Occipital lobe (tissue), 3 donors: ENCODE results near the gene ENO2. TPM values are rescaled to one million over a fixed set of nuclear protein-coding genes. Genes with fewer than 3 reads are reported as not detected.

ENCODE experiments used
- DNase-seq: peaks from one replicate; lab custom pipeline; 2025; lab: John Stamatoyannopoulos, UW
- small RNA-seq: library from RNA; depleted of rRNA; stranded (forward); fragments of <200 nt; gene quantifications from one replicate; pipeline ENCODE3, GENCODE V24; 2014
- total RNA-seq: library from RNA; depleted of rRNA; stranded (reverse); fragments of >200 nt; gene quantifications from one replicate; pipeline ENCODE4 v1.2.3, GENCODE V29; 2014

Gene ENO2
- total RNA-seq, 1 donor from 2014 or later: 137 TPM

GRCh38 chr12:6960593-6961277 lies 46.4 kb downstream of the ENO2 start:
- DNase-seq: no peak

GRCh38 chr12:6961278-6961694 lies 46.9 kb downstream of the ENO2 start:
- DNase-seq: peak; percentile 37

- no peak for DNase-seq
Observed at GRCh38 chr12:6961695-6962284, 47.4 kb downstream of the ENO2 start.

- no peak for DNase-seq
Observed at GRCh38 chr12:6962285-6963015, 48.1 kb downstream of the ENO2 start.

GRCh38 chr12:6963016-6963731 lies 48.8 kb downstream of the ENO2 start:
- DNase-seq: no peak

GRCh38 chr12:6963791-6964413 lies 49.5 kb downstream of the ENO2 start:
- no peak for DNase-seq

- DNase-seq: no peak
Observed at GRCh38 chr12:6964605-6965025, 50.2 kb downstream of the ENO2 start.

- DNase-seq: peak; percentile 69
Observed at GRCh38 chr12:6965026-6965661, 50.8 kb downstream of the ENO2 start.

GRCh38 chr12:6965714-6966113 lies 51.3 kb downstream of the ENO2 start:
- DNase-seq: no peak

GRCh38 chr12:6966351-6966750 lies 52.0 kb downstream of the ENO2 start:
- DNase-seq: no peak

- no peak for DNase-seq
Observed at GRCh38 chr12:6967651-6968100, 53.3 kb downstream of the ENO2 start.

- no peak for DNase-seq
Observed at GRCh38 chr12:6968426-6968825, 54.0 kb downstream of the ENO2 start.

- no peak for DNase-seq
Observed at GRCh38 chr12:6970096-6970527, 55.7 kb downstream of the ENO2 start.

Small RNA genes within 50 kb of the gene (small RNA-seq; reads per million reads assigned to genes)
- 0.29 reads per million, percentile 10 among the genes with 10 or more reads in this experiment for gene MIR141
- 0.09 reads per million for gene MIR200C
- gene RNU7-1: not detected
- 0.84 reads per million, percentile 69 among the genes with 10 or more reads in this experiment for gene SCARNA12

Other genes with a start within 250 kb of the ENO2 start
- 15.1 TPM for gene ZNF384, start 225.2 kb upstream of the ENO2 start, total RNA-seq
- 1.2 TPM for gene PIANP, start 213.8 kb upstream of the ENO2 start, total RNA-seq
- 37.1 TPM for gene COPS7A, start 190.5 kb upstream of the ENO2 start, total RNA-seq
- gene MLF2, start 161.4 kb upstream of the ENO2 start, total RNA-seq: 81.4 TPM
- 26.8 TPM for gene PTMS, start 148.2 kb upstream of the ENO2 start, total RNA-seq
- not detected for gene LAG3, start 142.1 kb upstream of the ENO2 start, total RNA-seq
- gene CD4, start 125.1 kb upstream of the ENO2 start, total RNA-seq: 2.3 TPM
- 61.3 TPM for gene GPR162, start 92.8 kb upstream of the ENO2 start, total RNA-seq
- 11.2 TPM for gene P3H3, start 86.2 kb upstream of the ENO2 start, total RNA-seq
- gene GNB3, start 73.7 kb upstream of the ENO2 start, total RNA-seq: 0.94 TPM
- 3.9 TPM for gene CDCA3, start 63.3 kb upstream of the ENO2 start, total RNA-seq
- gene USP5, start 62.4 kb upstream of the ENO2 start, total RNA-seq: 66.8 TPM
- 179 TPM for gene TPI1, start 47.0 kb upstream of the ENO2 start, total RNA-seq
- 2.8 TPM for gene SPSB2, start 41.3 kb upstream of the ENO2 start, total RNA-seq
- 7.6 TPM for gene LRRC23, start 9.8 kb upstream of the ENO2 start, total RNA-seq
- 9.2 TPM for gene ATN1, start 13.4 kb downstream of the ENO2 start, total RNA-seq
- not detected for gene RNU7-1, start 29.2 kb downstream of the ENO2 start, total RNA-seq
- gene C12orf57, start 29.4 kb downstream of the ENO2 start, total RNA-seq: 243 TPM
- 3.1 TPM for gene PTPN6, start 36.8 kb downstream of the ENO2 start, total RNA-seq
- 102 TPM for gene PHB2, start 56.1 kb downstream of the ENO2 start, total RNA-seq
- gene EMG1, start 56.3 kb downstream of the ENO2 start, total RNA-seq: 26.0 TPM
- 6.6 TPM for gene LPCAT3, start 103.9 kb downstream of the ENO2 start, total RNA-seq
- gene C1S, start 146.1 kb downstream of the ENO2 start, total RNA-seq: 10.8 TPM
- 2.5 TPM for gene C1R, start 177.9 kb downstream of the ENO2 start, total RNA-seq
- 3.4 TPM for gene C1RL, start 194.6 kb downstream of the ENO2 start, total RNA-seq
- gene RBP5, start 214.3 kb downstream of the ENO2 start, total RNA-seq: not detected
- 60.5 TPM for gene CLSTN3, start 215.8 kb downstream of the ENO2 start, total RNA-seq